GM18868 (cell line): ENCODE data around the gene FDPS.
"Not testable (repeated sequence)": the region's sequence is repeated elsewhere in the genome, so short reads cannot be mapped to it uniquely, and the experiment has no call there.

Experiments used
- ATAC-seq: cut with Tn5 transposase; IDR thresholded peaks from one replicate; pipeline ENCODE4 v1.9.1; 2021; ENCODE audit warnings: mild to moderate bottlenecking, moderate library complexity; ENCODE audit not compliant: unreplicated experiment

FDPS gene

DNA sequence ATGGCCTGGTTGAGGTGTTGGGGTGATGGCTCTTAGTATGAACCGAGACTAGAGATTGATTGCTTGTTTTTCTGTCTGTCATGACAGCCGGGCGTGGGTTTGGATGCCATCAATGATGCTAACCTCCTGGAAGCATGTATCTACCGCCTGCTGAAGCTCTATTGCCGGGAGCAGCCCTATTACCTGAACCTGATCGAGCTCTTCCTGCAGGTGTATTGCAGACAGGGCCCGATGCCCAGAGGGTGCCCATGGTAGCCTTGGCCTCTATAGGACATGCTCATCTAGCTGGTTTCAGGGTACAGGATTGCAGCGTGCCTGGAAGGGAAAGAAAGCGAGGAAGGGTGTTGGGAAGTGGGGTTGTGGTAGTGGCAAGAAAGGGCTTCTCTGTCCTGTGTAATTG is 9.4 kb downstream of the FDPS start:
- no peak for ATAC-seq

DNA sequence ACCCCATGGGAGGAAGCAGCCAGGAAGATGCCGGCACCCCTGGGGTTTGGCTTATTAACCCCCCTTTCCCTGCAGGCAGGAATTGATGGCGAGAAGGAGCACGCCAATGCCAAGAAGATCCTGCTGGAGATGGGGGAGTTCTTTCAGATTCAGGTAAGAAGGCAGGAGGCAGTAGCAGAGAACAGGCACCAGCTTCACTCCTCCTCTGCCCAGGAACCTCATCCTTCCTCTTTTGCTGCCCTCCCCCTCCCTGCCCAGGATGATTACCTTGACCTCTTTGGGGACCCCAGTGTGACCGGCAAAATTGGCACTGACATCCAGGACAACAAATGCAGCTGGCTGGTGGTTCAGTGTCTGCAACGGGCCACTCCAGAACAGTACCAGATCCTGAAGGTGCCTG is 10.9 kb downstream of the FDPS start:
- ATAC-seq: no peak

DNA sequence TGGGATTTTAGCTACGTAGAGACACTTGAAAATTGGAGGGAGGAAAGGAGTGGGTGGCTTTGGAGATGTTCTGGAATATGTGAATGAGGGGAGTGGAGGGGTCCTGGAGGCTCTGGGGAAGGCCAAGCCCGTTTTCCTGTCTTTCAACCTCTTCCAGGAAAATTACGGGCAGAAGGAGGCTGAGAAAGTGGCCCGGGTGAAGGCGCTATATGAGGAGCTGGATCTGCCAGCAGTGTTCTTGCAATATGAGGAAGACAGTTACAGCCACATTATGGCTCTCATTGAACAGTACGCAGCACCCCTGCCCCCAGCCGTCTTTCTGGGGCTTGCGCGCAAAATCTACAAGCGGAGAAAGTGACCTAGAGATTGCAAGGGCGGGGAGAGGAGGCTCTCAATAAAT is 11.6 kb downstream of the FDPS start:
- no peak for ATAC-seq

DNA sequence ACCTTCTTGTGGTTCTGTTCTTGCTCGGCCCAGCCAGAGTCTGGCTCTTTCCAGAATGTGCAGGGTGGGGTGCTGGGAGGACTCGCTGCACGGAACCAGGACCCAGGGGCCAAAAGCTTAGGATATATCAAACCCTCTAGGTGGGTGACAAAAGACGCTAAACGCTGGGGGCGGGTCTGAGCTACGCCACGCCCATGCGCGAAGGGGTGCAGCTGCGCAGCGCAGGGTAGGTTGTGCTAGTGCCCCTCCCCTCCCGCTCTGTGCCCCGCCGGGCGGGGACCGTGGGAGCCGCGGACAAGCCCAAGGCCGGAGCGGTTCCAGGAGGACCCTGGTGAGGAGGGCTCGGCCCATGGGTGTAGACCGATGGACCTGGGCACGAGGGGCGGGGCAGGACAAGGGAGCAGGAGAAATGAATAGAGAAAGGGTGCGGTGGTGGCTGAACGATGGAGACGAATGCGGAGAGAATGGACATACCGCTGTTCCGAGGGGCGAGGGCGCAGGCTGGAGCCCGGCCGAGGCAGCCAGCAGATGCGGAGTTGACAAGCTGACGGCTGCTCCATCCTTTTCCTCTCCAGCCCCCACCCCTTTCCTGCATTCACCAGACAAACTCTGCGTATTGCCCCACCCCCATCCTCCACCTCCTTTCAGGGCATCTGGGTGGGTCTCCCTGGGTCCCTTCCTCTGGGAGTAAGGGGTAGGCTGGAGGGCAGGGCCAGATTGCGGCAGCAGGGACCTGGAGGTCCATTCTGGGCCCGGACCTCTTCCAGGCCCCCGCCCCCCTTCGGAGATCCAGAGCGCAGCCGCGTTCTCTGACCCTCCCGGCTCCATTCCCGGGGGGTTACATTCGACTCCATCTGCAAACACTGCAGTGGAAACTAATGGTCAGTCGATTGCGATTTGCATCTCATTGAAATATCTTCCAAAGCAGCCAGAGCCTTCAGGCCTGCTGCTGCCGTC is 12.3 kb downstream of the FDPS start, which contains the start of gene RUSC1:
TSS of gene RUSC1 (plus strand) at position 234 of the 957 bp plus-strand sequence. CDS start 880 bp downstream, outside the sequence.
- peak; percentile 23 for ATAC-seq

GRCh38 chr1:155321639-155322503 is 13.2 kb downstream of the FDPS start:
- no peak for ATAC-seq

DNA sequence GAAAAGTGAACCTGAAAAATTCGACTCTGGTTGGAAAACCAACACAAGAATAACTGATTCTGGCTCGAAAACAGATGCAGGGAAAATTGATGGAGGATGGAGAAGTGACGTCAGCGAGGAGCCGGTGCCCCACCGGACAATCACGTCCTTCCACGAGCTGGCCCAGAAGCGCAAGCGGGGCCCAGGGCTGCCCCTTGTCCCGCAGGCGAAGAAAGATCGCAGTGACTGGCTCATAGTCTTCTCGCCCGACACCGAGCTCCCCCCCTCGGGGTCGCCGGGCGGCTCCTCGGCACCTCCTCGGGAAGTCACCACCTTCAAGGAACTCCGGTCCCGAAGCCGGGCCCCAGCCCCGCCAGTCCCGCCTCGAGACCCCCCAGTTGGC is 13.9 kb downstream of the FDPS start:
- ATAC-seq: no peak

DNA sequence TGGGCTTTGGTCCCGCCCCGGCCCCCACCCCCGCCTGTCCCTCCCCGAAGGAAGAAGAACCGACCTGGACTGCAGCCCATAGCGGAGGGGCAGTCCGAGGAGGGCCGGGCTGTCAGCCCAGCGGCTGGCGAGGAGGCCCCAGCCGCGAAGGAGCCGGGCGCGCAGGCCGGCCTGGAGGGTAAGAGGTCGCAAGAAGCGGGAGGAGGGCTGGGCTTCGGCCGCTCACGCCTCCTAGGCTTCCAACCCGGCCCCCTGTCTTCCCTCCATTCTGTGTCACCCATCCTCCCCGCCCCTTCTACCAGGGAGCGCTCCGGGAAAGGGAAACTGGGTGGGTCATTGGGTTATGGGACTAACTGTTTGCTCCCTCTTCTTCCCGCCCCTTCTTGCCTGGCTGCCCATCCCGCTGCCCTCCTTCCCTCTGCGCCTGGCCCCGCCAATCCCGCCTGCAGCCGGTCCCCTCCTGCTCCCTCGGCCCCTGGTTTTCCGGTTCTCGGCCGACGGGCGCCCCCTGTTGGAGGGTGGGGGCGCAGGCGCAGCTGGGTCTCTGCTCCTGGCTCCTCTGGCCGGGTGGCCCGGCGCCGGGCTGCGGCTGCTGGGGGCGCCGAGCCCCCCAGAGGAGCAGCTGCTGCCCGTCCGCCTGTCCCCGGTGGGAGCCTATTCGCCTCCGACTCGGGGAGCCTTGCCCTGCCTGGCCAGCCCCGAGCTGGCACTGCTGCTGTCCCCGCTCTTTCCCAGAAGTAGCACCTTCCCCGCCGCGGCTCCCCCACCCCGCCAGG is 14.5 kb downstream of the FDPS start:
- peak; percentile 33 for ATAC-seq

DNA sequence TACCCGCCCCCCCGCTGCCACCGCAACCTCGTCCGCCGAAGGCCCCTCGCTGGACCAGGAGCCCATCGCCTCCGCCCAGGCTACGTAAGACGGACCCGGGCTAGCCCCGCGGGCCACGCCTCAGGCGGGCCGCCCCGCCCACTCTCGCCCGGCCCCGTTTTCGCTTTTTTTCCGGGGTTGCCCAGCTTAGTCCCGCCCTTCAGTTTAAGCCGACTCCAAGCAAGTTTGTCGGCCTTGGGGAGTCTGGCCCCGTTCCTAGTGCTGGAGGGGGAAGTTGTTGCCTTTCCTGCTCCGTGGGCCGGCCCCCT is 15.0 kb downstream of the FDPS start:
- ATAC-seq: peak; percentile 51

- peak; percentile 73 for ATAC-seq
Observed at GRCh38 chr1:155324037-155324716, 15.5 kb downstream of the FDPS start.

- ATAC-seq: no peak
Observed at GRCh38 chr1:155324717-155325602, 16.3 kb downstream of the FDPS start.

DNA sequence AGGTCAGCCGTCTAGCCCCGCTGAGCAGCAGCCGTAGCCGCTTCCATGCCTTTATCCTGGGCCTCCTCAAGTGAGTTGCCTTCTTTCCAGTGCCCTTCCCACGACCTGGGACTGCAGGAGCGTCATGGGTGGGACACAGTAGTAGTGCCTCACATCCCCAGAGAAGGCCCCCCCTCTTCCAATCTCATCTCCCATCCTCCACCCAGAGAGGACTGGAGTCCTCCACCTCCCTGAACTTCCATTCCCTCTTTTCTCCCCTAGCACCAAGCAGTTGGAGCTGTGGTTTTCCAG is 16.9 kb downstream of the FDPS start:
- ATAC-seq: no peak

DNA sequence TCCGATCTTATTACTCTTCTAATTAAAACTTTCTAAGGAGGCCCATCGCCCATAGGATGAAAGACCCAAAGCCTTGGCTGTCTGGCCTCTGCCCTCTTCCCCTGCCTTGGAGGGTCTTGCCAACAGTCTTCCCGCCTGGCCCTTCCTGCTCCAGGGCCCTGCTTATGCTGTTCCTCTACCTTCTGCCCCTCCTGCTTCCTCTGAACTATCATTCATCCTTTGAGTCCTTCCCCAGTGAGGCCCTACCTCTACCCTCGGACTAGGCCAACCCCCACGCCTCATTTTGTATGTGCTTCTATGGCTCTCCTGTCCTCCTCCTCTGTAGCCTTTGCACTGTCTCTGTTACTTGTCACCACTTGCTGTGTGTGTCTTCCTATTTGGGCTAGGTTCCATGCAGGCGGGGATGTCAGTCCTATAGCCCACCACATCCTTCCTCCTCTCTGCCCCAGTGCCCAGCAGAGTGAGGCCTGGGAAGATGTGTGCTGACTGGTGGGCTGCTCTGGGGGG is 17.4 kb downstream of the FDPS start:
- no peak for ATAC-seq

DNA sequence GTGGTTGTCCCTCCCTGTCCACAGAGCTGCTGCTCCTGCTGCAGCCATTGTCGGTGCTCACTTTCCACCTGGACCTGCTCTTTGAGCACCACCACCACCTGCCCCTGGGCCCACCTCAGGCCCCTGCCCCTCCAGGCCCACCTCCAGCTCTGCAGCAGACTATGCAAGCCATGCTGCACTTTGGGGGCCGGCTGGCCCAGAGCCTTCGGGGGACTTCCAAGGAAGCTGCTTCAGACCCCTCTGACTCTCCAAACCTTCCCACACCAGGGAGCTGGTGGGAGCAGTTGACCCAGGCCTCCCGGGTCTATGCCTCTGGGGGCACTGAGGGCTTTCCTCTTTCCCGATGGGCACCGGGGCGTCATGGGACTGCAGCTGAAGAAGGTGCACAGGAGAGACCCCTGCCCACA is 18.0 kb downstream of the FDPS start:
- no peak for ATAC-seq

DNA sequence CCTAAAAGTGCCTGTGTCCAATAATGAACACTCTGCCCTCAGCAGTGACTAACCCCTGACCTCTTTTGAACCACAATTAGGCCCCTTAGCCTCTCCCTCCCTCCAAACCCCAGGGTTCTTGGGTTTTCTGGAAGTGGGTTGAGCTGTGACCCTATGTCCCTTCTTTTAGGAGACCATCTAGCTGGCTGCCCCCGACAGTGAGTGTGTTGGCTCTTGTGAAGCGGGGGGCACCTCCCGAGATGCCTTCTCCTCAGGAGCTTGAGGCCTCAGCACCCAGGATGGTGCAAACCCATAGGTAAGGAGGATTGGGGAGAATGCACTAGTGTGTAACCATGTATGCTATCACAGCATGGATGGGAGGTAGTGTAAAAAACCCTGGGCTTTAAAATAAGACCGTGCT is 19.3 kb downstream of the FDPS start:
- ATAC-seq: no peak

DNA sequence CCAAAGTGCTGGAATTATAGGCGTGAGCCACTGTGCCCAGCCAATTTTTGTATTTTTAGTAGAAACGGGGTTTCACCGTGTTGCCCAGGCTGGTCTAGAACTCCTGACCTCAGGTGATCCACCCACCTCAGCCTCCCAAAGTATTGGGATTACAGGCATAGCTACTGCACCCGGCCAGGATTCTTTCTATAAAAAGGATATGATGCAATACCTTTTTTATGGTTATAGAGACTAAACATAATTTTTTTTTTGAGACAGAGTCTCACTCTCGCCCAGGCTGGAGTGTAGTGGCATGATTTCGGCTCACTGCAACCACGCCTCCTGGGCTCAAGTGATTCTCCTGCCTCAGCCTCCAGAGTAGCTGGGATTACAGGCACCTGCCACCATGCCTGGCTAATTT is 20.2 kb downstream of the FDPS start:
- not testable (repeated sequence) for ATAC-seq

- ATAC-seq: no peak
Observed at GRCh38 chr1:155329980-155330598, 21.4 kb downstream of the FDPS start.

DNA sequence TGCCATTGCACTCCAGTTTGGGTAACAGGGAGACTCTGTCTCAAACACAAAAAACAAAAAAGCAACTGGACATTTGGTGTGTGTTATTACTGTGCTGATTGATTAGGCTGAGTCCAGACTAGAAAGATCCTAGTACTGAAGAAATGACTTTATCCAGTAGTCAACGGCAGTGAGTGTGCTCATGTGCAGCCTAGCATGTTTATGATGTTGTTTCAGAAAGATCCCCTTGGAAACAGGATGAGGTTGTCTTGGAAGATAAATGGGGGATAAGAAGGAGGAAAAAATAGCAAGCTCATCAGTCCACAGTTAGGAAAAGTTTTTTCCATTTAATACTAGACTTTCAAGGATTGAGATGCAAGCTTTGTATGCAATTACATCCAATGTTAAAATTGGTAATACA is 26.3 kb downstream of the FDPS start:
- no peak for ATAC-seq

DNA sequence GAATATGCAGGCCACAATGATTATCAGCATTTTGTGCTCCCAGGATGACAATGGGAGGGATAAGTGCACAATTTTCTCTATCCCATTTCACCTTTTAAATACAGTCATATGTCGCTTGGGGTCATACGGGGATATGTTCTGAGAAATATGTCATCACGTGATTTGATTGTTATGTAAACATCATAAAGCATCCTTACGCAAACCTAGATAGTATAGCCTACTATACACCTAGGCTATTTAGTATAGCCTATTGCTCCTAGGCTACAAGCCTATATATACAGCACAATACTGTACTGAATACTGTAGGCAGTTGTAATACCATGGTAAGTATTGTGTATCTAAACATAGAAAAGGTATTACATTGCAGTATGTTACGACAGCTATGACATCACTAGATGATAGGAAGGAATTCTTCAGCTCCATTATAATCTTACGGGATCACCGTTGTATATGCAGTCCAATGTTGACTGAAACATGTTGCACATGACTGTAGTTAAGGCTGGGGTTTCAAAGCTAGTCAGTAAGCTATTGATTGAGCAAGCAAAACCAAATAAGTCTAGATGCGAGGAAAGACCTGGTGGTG is 30.9 kb downstream of the FDPS start:
- no peak for ATAC-seq

- no peak for ATAC-seq
Observed at GRCh38 chr1:155342842-155343241, 34.2 kb downstream of the FDPS start.
